Psoas muscle (tissue), 8 donors: Measurements from ENCODE around the gene GABRE. TPM values are rescaled to one million over a fixed set of nuclear protein-coding genes. Genes with fewer than 3 reads are reported as not detected.

Experiments used
- ATAC-seq, 4 donors: fragments of 200-7000 bp; cut with Tn5 transposase; one replicate each; pipeline ENCODE4 v1.9.1; 2020; ENCODE audit warnings: moderate library complexity in 3 of 4, mild to moderate bottlenecking in 2 of 4
- DNase-seq, 2 donors: peaks; one replicate each; pipeline ENCODE4 v3.0.0-alpha.2; 2020
- H3K27ac ChIP-seq: fragments of 200-600 bp; one replicate; pipeline ENCODE4 v1.8.0; 2022
- H3K27me3 ChIP-seq, 3 donors: fragments of 200-600 bp in 1 of 3; one replicate each; pipeline versions ENCODE4 v1.6.1 to v1.8.0; 2013 to 2022; ENCODE audit warnings: low read length in 2 of 3, mild to moderate bottlenecking in 2 of 3, moderate library complexity in 1 of 3; ENCODE audit not compliant: insufficient read depth in 3 of 3
- H3K36me3 ChIP-seq, 2 donors: fragments of 200-600 bp in 1 of 2; one replicate each; pipeline versions ENCODE4 v1.6.1 to v1.8.0; 2013 to 2022; ENCODE audit warnings: low read depth in 1 of 2, mild to moderate bottlenecking in 1 of 2, moderate library complexity in 1 of 2; ENCODE audit not compliant: insufficient read depth in 1 of 2
- H3K4me1 ChIP-seq: fragments of 200-600 bp; one replicate; pipeline ENCODE4 v1.8.0; 2022
- H3K4me3 ChIP-seq: fragments of 200-600 bp; one replicate; pipeline ENCODE4 v1.8.0; 2022; ENCODE audit warnings: mild to moderate bottlenecking
- H3K9me3 ChIP-seq: fragments of 200-600 bp; one replicate; pipeline ENCODE4 v1.8.0; 2022
- WGBS, 3 donors: extraction: QIAGEN DNeasy Blood & Tissue Kit; methylation state at CpG; one replicate each; pipeline versions ENCODE4 v1.1.6 to v1.1.7; 2013; 5-methylcytosine and 5-hydroxymethylcytosine counted together
- intact Hi-C, 2 donors: fragments of 100-400 bp; cut with DNase I; formaldehyde crosslinking; loops; one replicate each; pipeline versions ENCODE4 v1.11.0 to v1.14.2; 2022
- long read RNA-seq, 2 donors: library from polyadenylated mRNA; unstranded; transcript quantifications; one replicate each; pipeline ENCODE4 v2.0.0, GENCODE V29; 2021
- polyA plus RNA-seq, 3 donors: library from polyadenylated mRNA; stranded (reverse); fragments of 200-250 nt; gene quantifications; one replicate each; pipeline ENCODE4 v1.2.3, GENCODE V29; 2013
- total RNA-seq, 4 donors: library from RNA; stranded (reverse); fragmentation: NEBNext Ultra II Directional in 2 of 4; extraction: Animal tissue kit (Norgen Biotek cat#: 25700) in 2 of 4; gene quantifications; one replicate each; pipeline versions ENCODE4 v1.2.1 to v1.2.4, GENCODE V29; 2021 to 2023
- TF ChIP-seq, protein P1 (sequence below): fragments of 200-600 bp; IDR thresholded peaks from one replicate; pipeline ENCODE4 v1.8.0; 2022; ENCODE audit warnings: antibody characterized with exemption
- donor health status: healthy with polysubstance abuse.
- donor health status: DM: no; HTN: no; CAD: no; lungs with moderate emphysema.
- donor health status: Bipolar disorder and iron deficiency.
- donor health status: healthy.
- donor health status: DM: yes; HTN: yes; CAD: no.
- donor health status: DM: no; HTN: no; CAD: no.
- donor health status: DM: no; HTN: no; CAD: no.
- donor health status: DM: yes; HTN: yes; CAD: no.

GABRE gene, protein sequence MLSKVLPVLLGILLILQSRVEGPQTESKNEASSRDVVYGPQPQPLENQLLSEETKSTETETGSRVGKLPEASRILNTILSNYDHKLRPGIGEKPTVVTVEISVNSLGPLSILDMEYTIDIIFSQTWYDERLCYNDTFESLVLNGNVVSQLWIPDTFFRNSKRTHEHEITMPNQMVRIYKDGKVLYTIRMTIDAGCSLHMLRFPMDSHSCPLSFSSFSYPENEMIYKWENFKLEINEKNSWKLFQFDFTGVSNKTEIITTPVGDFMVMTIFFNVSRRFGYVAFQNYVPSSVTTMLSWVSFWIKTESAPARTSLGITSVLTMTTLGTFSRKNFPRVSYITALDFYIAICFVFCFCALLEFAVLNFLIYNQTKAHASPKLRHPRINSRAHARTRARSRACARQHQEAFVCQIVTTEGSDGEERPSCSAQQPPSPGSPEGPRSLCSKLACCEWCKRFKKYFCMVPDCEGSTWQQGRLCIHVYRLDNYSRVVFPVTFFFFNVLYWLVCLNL
- total RNA-seq: 1 to 10 TPM; 1.7 to 3.8 (median 2.9) TPM
- 1 to 10 TPM in 2 of 3 donors, under 1 TPM in 1; 0.90 to 1.4 (median 1.1) TPM for polyA plus RNA-seq
- long read RNA-seq, donor 1: 0 reads
- long read RNA-seq, donor 2, partial matches to known transcripts: 1 of 1 reads
- long read RNA-seq, donor 2, other reads (novel, unspliced or antisense): 0 of 1 reads

DNA sequence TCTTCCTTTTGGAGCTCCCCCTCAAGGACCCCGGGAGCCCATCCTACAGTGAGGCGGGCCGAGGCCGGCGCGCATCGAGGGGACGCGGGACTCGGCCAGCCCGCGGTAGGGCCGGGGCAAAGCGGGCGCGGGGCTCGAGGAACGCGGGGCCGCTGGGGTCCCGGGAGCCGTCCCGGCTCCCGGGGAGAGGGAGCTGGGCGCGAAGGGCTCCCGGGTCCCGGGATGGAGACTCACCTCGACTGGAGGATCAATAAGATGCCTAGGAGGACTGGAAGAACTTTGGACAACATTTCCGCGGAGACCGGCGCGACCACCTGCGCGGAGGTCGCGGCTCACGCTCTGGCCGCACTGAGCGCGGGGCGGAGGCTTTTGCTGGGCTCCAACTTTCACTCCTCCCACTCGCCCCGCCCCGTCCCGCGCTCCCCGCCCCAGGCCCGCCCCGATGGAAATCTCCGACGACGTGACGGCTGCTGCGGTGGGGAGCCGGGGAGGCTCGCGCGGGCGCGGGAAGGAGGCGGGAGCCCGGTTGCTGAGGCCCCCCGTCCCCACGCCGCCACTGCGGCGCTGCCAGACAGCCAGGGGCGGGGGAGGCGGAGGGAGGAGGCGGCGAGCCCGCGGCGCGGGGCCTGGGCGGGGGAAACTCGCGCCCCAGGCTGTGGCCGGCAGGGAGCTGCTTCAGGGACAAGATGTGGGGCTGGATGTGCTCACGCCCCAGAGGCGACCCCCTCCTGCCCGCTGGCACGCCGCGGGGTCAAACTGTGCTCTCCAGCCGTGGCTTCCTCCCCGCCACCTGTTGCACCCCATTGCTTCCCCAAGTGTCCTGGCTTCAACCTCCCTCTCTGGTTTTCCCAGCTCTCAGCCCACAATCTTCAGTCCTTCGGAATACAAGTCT lies at the start of gene GABRE:
Gene GABRE (minus strand): TSS at position 341 of the 892 bp plus-strand sequence. CDS start 51 bp downstream, at position 290.
- Histone ChIP-seq H3K27me3 (peaks cover 0 to 27% (median 3%) of the 10 kb centered on the region in 3 donors), H3K4me1 (no peaks in the 10 kb centered on the region), H3K27ac (no peak within 1 kb of the TSS), H3K9me3 (no peaks in the 10 kb centered on the region), H3K36me3 (no peaks in the 10 kb centered on the region), H3K4me3 (peak within 1 kb of the TSS; percentile 59)
- TF ChIP-seq, protein P1, sequence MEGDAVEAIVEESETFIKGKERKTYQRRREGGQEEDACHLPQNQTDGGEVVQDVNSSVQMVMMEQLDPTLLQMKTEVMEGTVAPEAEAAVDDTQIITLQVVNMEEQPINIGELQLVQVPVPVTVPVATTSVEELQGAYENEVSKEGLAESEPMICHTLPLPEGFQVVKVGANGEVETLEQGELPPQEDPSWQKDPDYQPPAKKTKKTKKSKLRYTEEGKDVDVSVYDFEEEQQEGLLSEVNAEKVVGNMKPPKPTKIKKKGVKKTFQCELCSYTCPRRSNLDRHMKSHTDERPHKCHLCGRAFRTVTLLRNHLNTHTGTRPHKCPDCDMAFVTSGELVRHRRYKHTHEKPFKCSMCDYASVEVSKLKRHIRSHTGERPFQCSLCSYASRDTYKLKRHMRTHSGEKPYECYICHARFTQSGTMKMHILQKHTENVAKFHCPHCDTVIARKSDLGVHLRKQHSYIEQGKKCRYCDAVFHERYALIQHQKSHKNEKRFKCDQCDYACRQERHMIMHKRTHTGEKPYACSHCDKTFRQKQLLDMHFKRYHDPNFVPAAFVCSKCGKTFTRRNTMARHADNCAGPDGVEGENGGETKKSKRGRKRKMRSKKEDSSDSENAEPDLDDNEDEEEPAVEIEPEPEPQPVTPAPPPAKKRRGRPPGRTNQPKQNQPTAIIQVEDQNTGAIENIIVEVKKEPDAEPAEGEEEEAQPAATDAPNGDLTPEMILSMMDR: no peak
- intact Hi-C loops: no loop called here
- DNase-seq (peak; percentile 67 to 68), ATAC-seq (peak in 3 of 4 donors; percentile 27 to 57 (median 43))
- 1 to 34% (median 4%) methylated on average over 18 to 84 of the region's 90 CpGs for WGBS, 3 donors

DNA sequence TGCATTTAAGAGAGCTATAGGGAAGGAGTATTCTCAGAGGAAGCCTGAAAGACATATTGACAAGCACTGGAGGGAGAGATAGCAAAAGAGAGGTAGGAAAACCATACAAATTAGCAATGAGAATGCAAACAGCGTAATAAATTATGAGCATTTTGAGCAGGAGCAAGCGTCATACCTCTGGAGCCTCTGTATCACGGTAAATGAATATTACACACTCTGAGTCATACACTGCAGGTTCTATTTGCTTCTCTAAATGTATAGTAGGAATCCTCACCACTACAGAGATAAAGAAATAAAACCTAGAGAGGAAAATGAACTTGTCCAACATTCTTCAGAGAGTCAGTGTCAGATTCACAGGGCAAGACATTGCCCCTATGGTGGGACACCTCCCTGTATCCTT lies 46.4 kb upstream of the GABRE start:
- no peak for ATAC-seq
- intact Hi-C loops: no loop called here
- H3K27me3 ChIP-seq: peaks cover 0 to 4% (median 0%) of the 10 kb centered on the region in 3 donors
- H3K9me3 ChIP-seq: no peaks in the 10 kb centered on the region
- DNase-seq: no peak
- H3K4me3 ChIP-seq: no peak overlapping the region
- no peaks in the 10 kb centered on the region for H3K4me1 ChIP-seq
- 75 to 91% (median 84%) methylated on average over 3 of the region's 3 CpGs for WGBS, 3 donors
- TF ChIP-seq, protein P1: no peak
- no peaks in the 10 kb centered on the region for H3K36me3 ChIP-seq
- H3K27ac ChIP-seq: no peak overlapping the region

DNA sequence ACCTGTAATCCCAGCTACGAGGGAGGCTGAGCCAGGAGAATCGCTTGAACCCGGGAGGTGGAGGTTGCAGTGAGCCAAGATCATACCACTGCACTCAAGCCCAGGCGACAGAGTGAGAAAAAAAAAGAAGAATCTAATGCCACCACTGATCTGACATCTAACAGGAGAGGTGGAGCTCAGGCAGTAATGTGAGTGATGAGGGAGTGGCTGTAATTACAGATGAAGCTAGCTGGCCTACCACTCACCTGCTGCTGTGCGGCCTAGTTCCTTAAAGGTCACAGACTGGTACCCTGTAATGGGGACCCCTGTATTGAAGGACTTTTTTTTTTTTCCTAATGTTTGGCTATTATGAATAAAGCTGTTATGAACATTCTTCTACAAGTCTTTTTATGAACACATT lies 25.3 kb upstream of the GABRE start:
- WGBS, 3 donors: 68 to 90% (median 89%) methylated on average over 5 of the region's 5 CpGs
- Histone ChIP-seq H3K4me1 (no peaks in the 10 kb centered on the region), H3K36me3 (no peaks in the 10 kb centered on the region), H3K27ac (no peak overlapping the region), H3K27me3 (no peaks in the 10 kb centered on the region), H3K4me3 (no peak overlapping the region), H3K9me3 (no peaks in the 10 kb centered on the region)
- intact Hi-C loops: no loop called here
- ATAC-seq (no peak), DNase-seq (no peak)
- TF ChIP-seq, protein P1: no peak

DNA sequence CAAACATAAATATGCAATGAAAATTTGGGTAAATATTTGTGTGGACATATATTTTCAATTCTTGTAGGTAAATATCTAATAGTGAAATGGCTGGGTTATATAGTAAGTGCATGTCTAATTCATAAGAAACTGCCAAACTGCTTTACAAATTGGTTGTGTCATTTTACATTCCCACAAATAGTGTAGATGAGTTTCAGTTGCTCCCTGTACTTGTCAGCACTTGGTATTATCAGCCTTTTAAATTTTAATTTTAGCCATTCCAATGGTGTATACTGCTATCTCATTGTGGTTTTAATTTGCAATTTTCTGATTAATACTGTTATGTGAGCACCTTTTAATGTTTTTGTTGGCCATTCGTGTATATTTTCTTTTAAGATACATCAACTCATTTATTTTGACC lies 23.1 kb upstream of the GABRE start:
- Histone ChIP-seq H3K4me1 (no peaks in the 10 kb centered on the region), H3K9me3 (no peaks in the 10 kb centered on the region), H3K27ac (no peak overlapping the region), H3K4me3 (no peak overlapping the region), H3K36me3 (no peaks in the 10 kb centered on the region), H3K27me3 (no peaks in the 10 kb centered on the region)
- DNase-seq (no peak), ATAC-seq (no peak)
- TF ChIP-seq, protein P1: no peak
- WGBS, 3 donors: 88 to 96% (median 95%) methylated on average over 1 of the region's 1 CpG
- intact Hi-C loops: no loop called here
